ENCODE data around the gene AUH. TPM values are rescaled to one million over a fixed set of nuclear protein-coding genes. Genes with fewer than 3 reads are reported as not detected.
"Not testable (repeated sequence)": the region's sequence is repeated elsewhere in the genome, so short reads cannot be mapped to it uniquely, and the experiment has no call there.

AUH gene
- total and polyA plus RNA-seq, 8 donors: 13.6 to 33.7 (median 23.0) TPM

GRCh38 chr9:91391818-91392217 lies 30.1 kb upstream of the AUH start:
- Histone ChIP-seq H3K4me1 (peaks cover 3 to 24% of the 10 kb centered on the region in 2 donors), H3K36me3 (no peaks in the 10 kb centered on the region), H3K4me3 (no peak overlapping the region), H3K27ac (no peak overlapping the region), H3K27me3 (no peaks in the 10 kb centered on the region), H3K9me3 (no peaks in the 10 kb centered on the region)
- ATAC-seq (no peak), DNase-seq (no peak)
- intact Hi-C loops (cut with DNase I): no loop called here
- TF ChIP-seq, protein P1, sequence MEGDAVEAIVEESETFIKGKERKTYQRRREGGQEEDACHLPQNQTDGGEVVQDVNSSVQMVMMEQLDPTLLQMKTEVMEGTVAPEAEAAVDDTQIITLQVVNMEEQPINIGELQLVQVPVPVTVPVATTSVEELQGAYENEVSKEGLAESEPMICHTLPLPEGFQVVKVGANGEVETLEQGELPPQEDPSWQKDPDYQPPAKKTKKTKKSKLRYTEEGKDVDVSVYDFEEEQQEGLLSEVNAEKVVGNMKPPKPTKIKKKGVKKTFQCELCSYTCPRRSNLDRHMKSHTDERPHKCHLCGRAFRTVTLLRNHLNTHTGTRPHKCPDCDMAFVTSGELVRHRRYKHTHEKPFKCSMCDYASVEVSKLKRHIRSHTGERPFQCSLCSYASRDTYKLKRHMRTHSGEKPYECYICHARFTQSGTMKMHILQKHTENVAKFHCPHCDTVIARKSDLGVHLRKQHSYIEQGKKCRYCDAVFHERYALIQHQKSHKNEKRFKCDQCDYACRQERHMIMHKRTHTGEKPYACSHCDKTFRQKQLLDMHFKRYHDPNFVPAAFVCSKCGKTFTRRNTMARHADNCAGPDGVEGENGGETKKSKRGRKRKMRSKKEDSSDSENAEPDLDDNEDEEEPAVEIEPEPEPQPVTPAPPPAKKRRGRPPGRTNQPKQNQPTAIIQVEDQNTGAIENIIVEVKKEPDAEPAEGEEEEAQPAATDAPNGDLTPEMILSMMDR (IDR thresholded peaks at IDR 0.05): no peak

GRCh38 chr9:91391412-91391811 lies 29.7 kb upstream of the AUH start:
- ATAC-seq (no peak), DNase-seq (no peak)
- intact Hi-C loops (cut with DNase I): no loop called here
- Histone ChIP-seq H3K9me3 (no peaks in the 10 kb centered on the region), H3K36me3 (no peaks in the 10 kb centered on the region), H3K27ac (no peak overlapping the region), H3K27me3 (no peaks in the 10 kb centered on the region), H3K4me3 (no peak overlapping the region), H3K4me1 (peaks cover 3 to 22% of the 10 kb centered on the region in 2 donors)
- TF ChIP-seq, protein P1 (IDR thresholded peaks at IDR 0.05): no peak

GRCh38 chr9:91389686-91390085 lies 28.0 kb upstream of the AUH start:
- not testable (repeated sequence) for ATAC-seq, DNase-seq

DNA sequence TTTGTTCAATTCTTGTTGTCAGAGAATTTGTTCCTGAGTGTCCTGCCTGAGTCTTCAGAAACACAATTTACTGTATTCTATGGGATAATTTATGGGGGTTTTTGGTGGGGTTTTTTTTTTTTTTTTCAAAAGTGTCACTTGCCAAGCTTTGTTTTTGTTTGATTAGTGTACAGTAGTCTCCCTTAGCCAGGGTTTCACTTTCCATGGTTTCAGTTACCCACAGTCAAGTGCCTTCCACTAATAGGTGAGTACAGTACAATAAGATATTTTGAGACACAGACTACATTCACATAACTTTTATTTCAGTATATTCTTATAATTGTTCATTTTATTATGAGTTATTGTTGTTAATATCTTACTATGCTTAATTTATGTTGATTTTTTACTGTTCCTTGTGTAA lies 25.0 kb upstream of the AUH start:
- no peak overlapping the region for H3K27ac ChIP-seq
- TF ChIP-seq, protein P1 (IDR thresholded peaks at IDR 0.05): no peak
- intact Hi-C loops (cut with DNase I): no loop called here
- H3K4me3 ChIP-seq: no peak overlapping the region
- H3K4me1 ChIP-seq: no peaks in the 10 kb centered on the region
- ATAC-seq (no peak), DNase-seq (no peak)
- H3K9me3 ChIP-seq: no peaks in the 10 kb centered on the region
- no peaks in the 10 kb centered on the region for H3K27me3 ChIP-seq
- no peaks in the 10 kb centered on the region for H3K36me3 ChIP-seq

More at GRCh38 chr9:91389686-91390085, 28.0 kb upstream of the AUH start:
- H3K36me3 ChIP-seq; H3K27ac ChIP-seq; H3K9me3 ChIP-seq; H3K4me1 ChIP-seq; H3K27me3 ChIP-seq; H3K4me3 ChIP-seq; intact Hi-C loops (cut with DNase I): not testable (repeated sequence)

GRCh38 chr9:91384954-91385353 lies 23.2 kb upstream of the AUH start:
- Histone ChIP-seq H3K27ac (no peak overlapping the region), H3K4me3 (no peak overlapping the region), H3K4me1 (no peaks in the 10 kb centered on the region), H3K36me3 (no peaks in the 10 kb centered on the region), H3K9me3 (no peaks in the 10 kb centered on the region), H3K27me3 (no peaks in the 10 kb centered on the region)
- DNase-seq (no peak), ATAC-seq (no peak)
- intact Hi-C loops (cut with DNase I): no loop called here
- TF ChIP-seq, protein P1 (IDR thresholded peaks at IDR 0.05): no peak

DNA sequence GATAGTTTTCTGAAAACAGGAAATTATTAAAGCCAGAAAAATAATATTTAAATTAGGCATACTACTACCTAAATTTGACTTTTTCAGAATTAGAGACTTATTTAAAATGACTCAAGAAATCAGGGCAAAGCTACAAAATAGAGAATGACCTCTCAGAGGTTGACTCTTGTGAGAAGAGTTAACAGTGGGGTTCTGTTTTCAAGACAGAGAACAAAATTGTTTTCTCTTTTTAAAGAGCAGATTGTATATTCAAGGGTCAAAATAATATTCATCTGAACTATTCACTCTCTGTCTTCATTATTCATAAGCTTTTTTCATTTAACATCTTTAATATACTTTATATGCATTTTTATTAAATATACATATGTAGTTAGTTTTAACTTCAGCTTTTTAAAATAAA lies 21.9 kb upstream of the AUH start:
- Histone ChIP-seq H3K9me3 (no peaks in the 10 kb centered on the region), H3K4me3 (no peak overlapping the region), H3K27ac (no peak overlapping the region), H3K27me3 (no peaks in the 10 kb centered on the region), H3K4me1 (peaks cover 0 to 2% of the 10 kb centered on the region in 2 donors), H3K36me3 (no peaks in the 10 kb centered on the region)
- intact Hi-C loops (cut with DNase I): no loop called here
- TF ChIP-seq, protein P1 (IDR thresholded peaks at IDR 0.05): no peak
- ATAC-seq: no peak
- DNase-seq: no peak
